ENCODE data around the gene UFSP1. TPM values are rescaled to one million over a fixed set of nuclear protein-coding genes. Genes with fewer than 3 reads are reported as not detected.

The UFSP1 gene
- total and polyA plus RNA-seq, 10 of the 15 experiments (the other 5 are each of a cell fraction or from before 2014, with no cell fraction given), result 0.14 to 10.6 (median 2.8) TPM

GRCh38 chr7:100856871-100857282 lies 32.6 kb downstream of the UFSP1 start:
- no TSS peak for BruUV-seq (replicated peaks)
- in situ Hi-C loops (cut with MboI), result loop anchor here (10.0 kb wide), 2 partner anchors 152 to 382 kb away; partner anchors contain the start of genes POP7 and TSC22D4
- FAIRE-seq (no peak), DNase-seq (ENCODE audit: low read depth, low spot score) (no peak), ATAC-seq (no peak)
- Histone ChIP-seq H2AFZ (ENCODE audit: control insufficient read depth, low read depth, low read length) (no peak overlapping the region), H3K4me2 (ENCODE audit: control insufficient read depth, insufficient read depth) (no peak overlapping the region), H3K9me3 (replicated peaks; ENCODE audit: control insufficient read depth, insufficient read depth, low read length) (no peaks in the 10 kb centered on the region), H3K79me2 (ENCODE audit: control insufficient read depth, insufficient read depth, low read length) (peaks cover 10% of the 10 kb centered on the region), H3K9ac (ENCODE audit: control insufficient read depth, insufficient read depth, low read length) (no peak overlapping the region), H3K36me3 (ENCODE audit: control insufficient read depth in 2 of 2, insufficient read depth in 2 of 2, low read length in 1 of 2) (peaks cover 4 to 8% of the 10 kb centered on the region in 2 experiments; a peak in 3 of 4 replicates), H3K4me3 (no peak overlapping the region), H3K4me1 (ENCODE audit: control insufficient read depth, insufficient read depth, low read length) (peaks cover under 1% of the 10 kb centered on the region; the same call in 1 of the 2 replicates), H3K27me3 (replicated peaks in 1 of 2; ENCODE audit: control insufficient read depth in 2 of 2, insufficient read depth in 2 of 2, low read length in 1 of 2) (no peaks in the 10 kb centered on the region), H4K20me1 (ENCODE audit: control insufficient read depth, insufficient read depth) (no peaks in the 10 kb centered on the region), H3K27ac (ENCODE audit: control insufficient read depth, insufficient read depth) (no peak overlapping the region)
- WGBS (ENCODE audit: insufficient coverage, insufficient replicate concordance, low lambda C conversion rate, missing lambda C conversion rate), result 97% methylated on average over 15 of the region's 16 CpGs
- TF ChIP-seq IRF4 (IDR thresholded peaks at IDR 0.05; ENCODE audit: low read depth, low read length), result no peak
- TF ChIP-seq NKRF (conservative IDR thresholded peaks at IDR 0.05), result no peak
- no peak for TF ChIP-seq ETV6 (conservative IDR thresholded peaks at IDR 0.05 in 1 of 2, IDR thresholded peaks at IDR 0.05 in 1 of 2; ENCODE audit: borderline replicate concordance in 1 of 2, low read depth in 1 of 2)
- TF ChIP-seq BHLHE40 (IDR thresholded peaks at IDR 0.05; ENCODE audit: borderline replicate concordance in 1 of 2, low read depth in 2 of 2, low read length in 1 of 2), result no peak
- no peak for TF ChIP-seq HDAC6 (IDR thresholded peaks at IDR 0.05; ENCODE audit: unreplicated experiment)
- ChIA-PET CTCF (no interaction called here), RAD21 (ENCODE audit: unreplicated experiment) (no interaction called here), SMC1A (ENCODE audit: uncharacterized antibody, unreplicated experiment) (no interaction called here), POLR2A (no interaction called here)
- intact Hi-C loops (cut with micrococcal nuclease; ENCODE audit: unreplicated experiment), result no loop called here
